ENCODE data around the gene ADAMTSL5.

DNA sequence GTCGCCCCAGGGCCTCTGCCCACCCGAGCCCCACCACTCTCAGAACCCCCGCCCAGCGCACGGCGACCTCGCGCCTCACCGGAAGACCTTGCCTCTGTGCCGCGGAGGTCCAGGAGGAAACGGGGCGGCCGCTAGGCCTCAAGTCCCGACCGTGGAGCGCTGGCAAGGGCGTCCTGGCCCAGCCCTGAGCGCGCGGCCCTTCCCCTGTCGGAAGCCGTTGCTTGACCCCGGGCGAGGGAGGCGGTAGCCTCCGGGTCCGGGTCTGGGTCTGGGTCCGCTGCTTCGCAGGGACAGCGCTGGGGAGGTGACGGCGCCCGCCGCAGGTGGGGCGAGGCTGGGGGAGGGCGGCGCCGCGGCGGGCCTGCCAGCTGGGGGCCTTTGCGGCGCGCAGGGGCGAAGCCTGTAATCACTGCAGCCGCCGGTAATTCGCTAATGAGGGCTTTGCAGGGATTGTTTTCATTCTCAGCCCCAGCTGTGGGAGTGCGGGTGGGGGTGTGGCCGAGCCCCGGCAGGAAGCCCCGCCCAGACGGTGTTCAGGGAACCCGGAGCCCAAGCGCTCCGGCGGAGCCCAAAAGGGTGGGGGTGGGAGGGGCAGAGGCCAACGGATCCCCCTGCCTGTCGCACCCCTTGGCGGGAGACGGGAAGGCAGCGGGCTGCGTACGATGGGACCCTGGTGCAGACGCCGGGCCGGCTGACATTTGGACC is 42.4 kb downstream of the ADAMTSL5 start:
- TF ChIP-seq ZNF101 (CRISPR knock-in tag; IDR thresholded peaks at IDR 0.05; ENCODE audit: borderline replicate concordance, low read depth) = no peak
- TF ChIP-seq, protein P1, sequence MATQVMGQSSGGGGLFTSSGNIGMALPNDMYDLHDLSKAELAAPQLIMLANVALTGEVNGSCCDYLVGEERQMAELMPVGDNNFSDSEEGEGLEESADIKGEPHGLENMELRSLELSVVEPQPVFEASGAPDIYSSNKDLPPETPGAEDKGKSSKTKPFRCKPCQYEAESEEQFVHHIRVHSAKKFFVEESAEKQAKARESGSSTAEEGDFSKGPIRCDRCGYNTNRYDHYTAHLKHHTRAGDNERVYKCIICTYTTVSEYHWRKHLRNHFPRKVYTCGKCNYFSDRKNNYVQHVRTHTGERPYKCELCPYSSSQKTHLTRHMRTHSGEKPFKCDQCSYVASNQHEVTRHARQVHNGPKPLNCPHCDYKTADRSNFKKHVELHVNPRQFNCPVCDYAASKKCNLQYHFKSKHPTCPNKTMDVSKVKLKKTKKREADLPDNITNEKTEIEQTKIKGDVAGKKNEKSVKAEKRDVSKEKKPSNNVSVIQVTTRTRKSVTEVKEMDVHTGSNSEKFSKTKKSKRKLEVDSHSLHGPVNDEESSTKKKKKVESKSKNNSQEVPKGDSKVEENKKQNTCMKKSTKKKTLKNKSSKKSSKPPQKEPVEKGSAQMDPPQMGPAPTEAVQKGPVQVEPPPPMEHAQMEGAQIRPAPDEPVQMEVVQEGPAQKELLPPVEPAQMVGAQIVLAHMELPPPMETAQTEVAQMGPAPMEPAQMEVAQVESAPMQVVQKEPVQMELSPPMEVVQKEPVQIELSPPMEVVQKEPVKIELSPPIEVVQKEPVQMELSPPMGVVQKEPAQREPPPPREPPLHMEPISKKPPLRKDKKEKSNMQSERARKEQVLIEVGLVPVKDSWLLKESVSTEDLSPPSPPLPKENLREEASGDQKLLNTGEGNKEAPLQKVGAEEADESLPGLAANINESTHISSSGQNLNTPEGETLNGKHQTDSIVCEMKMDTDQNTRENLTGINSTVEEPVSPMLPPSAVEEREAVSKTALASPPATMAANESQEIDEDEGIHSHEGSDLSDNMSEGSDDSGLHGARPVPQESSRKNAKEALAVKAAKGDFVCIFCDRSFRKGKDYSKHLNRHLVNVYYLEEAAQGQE (IDR thresholded peaks at IDR 0.05; ENCODE audit: borderline replicate concordance in 1 of 2, low read depth in 1 of 2, low read length in 2 of 2) = no peak
- TF ChIP-seq, protein P2, sequence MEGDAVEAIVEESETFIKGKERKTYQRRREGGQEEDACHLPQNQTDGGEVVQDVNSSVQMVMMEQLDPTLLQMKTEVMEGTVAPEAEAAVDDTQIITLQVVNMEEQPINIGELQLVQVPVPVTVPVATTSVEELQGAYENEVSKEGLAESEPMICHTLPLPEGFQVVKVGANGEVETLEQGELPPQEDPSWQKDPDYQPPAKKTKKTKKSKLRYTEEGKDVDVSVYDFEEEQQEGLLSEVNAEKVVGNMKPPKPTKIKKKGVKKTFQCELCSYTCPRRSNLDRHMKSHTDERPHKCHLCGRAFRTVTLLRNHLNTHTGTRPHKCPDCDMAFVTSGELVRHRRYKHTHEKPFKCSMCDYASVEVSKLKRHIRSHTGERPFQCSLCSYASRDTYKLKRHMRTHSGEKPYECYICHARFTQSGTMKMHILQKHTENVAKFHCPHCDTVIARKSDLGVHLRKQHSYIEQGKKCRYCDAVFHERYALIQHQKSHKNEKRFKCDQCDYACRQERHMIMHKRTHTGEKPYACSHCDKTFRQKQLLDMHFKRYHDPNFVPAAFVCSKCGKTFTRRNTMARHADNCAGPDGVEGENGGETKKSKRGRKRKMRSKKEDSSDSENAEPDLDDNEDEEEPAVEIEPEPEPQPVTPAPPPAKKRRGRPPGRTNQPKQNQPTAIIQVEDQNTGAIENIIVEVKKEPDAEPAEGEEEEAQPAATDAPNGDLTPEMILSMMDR (CRISPR knock-in tag; IDR thresholded peaks at IDR 0.05) = no peak
- TF ChIP-seq ZKSCAN1 (IDR thresholded peaks at IDR 0.05; ENCODE audit: low read length) = no peak
- TF ChIP-seq, protein P3, sequence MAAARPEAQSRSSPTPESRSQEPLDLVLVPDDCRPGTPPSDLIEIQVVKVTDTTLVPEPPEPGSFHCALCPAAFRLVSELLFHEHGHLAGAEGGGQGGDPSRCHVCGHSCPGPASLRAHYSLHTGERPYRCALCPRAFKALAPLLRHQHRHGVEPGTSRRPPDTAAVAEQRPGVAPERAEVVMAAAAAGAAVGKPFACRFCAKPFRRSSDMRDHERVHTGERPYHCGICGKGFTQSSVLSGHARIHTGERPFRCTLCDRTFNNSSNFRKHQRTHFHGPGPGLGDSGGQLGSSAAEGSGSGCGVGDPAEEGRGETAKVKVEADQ (CRISPR knock-in tag; IDR thresholded peaks at IDR 0.05; ENCODE audit: borderline replicate concordance) = no peak

All from HepG2 (cell line).